Measurements from ENCODE around the gene RPL38. TPM values are rescaled to one million over a fixed set of nuclear protein-coding genes. Genes with fewer than 3 reads are reported as not detected.

The RPL38 gene
- polyA plus RNA-seq, 2 of the 4 experiments (the other 2 are of a cell fraction) = 3,205 to 4,133 TPM

GRCh38 chr17:74214484-74215341, 11.2 kb downstream of the RPL38 start (continued):
- no peak for TF ChIP-seq HDAC2 (IDR thresholded peaks at IDR 0.05)

- POLR2A ChIA-PET = interaction anchor here (0.6 kb wide), 1 partner anchor 12 kb away, joined by 3 read pairs; no protein-coding TSS in a partner anchor
- peaks cover 13% of the 10 kb centered on the region; the same call in 2 of the 3 replicates for H3K4me1 ChIP-seq
- DNase-seq (ENCODE audit: low read depth in 1 of 2, low spot score in 1 of 2) (no peak), ATAC-seq (no peak), FAIRE-seq (no peak)
- WGBS (ENCODE audit: missing lambda C conversion rate) = 87% methylated on average over 5 of the region's 6 CpGs
- no peaks in the 10 kb centered on the region for H3K9me3 ChIP-seq
- CTCF ChIA-PET = interaction anchor here (1.4 to 8.6 kb wide), 6 partner anchors 12 to 242 kb away, joined by 3 to 62 read pairs (median 4); partner anchors contain the start of gene RPL38
- TF ChIP-seq GATA3 (IDR thresholded peaks at IDR 0.05; ENCODE audit: borderline replicate concordance) (no peak), ESRRA (IDR thresholded peaks at IDR 0.05; ENCODE audit: borderline replicate concordance, low read length) (no peak), EHF (CRISPR knock-in tag; IDR thresholded peaks at IDR 0.05) (no peak), EP300 (IDR thresholded peaks at IDR 0.05) (no peak), RNF2 (IDR thresholded peaks at IDR 0.05; ENCODE audit: borderline replicate concordance, low read depth) (no peak), USF2 (IDR thresholded peaks at IDR 0.05) (no peak), KDM5A (IDR thresholded peaks at IDR 0.05) (no peak), HOXB13 (CRISPR knock-in tag; IDR thresholded peaks at IDR 0.05; ENCODE audit: low read depth) (no peak), RARB (CRISPR knock-in tag; IDR thresholded peaks at IDR 0.05) (no peak), MAZ (IDR thresholded peaks at IDR 0.05; ENCODE audit: borderline replicate concordance, low read depth, low read length) (no peak), BCL3 (IDR thresholded peaks at IDR 0.05) (no peak), RFX5 (IDR thresholded peaks at IDR 0.05) (no peak), JUNB (IDR thresholded peaks at IDR 0.05) (no peak), POLR2A (IDR thresholded peaks at IDR 0.05; ENCODE audit: low read length) (no peak)
- no peak overlapping the region for H3K27ac ChIP-seq
- H3K4me3 ChIP-seq = no peak overlapping the region
- H3K4me2 ChIP-seq = no peak overlapping the region
Measured at GRCh38 chr17:74215342-74215727, 11.9 kb downstream of the RPL38 start.

GRCh38 chr17:74216505-74216904, 13.0 kb downstream of the RPL38 start:
- Histone ChIP-seq H3K27ac (no peak overlapping the region), H3K4me1 (peaks cover 4% of the 10 kb centered on the region; the same call in 1 of the 3 replicates), H3K9me3 (no peaks in the 10 kb centered on the region), H3K4me3 (no peak overlapping the region), H3K4me2 (no peak overlapping the region)
- WGBS (ENCODE audit: missing lambda C conversion rate) = 51% methylated on average over 3 of the region's 5 CpGs
- ChIA-PET CTCF (interaction anchor here (1.2 to 8.6 kb wide), 6 partner anchors 8 to 151 kb away, joined by 3 to 62 read pairs (median 4); partner anchors contain the start of gene RPL38), POLR2A (no interaction called here)
- DNase-seq (ENCODE audit: low read depth in 1 of 2, low spot score in 1 of 2) = no peak
- ATAC-seq = no peak
- FAIRE-seq = no peak
- TF ChIP-seq NR3C1 (IDR thresholded peaks at IDR 0.05) = no peak
- no peak for TF ChIP-seq CBX2 (IDR thresholded peaks at IDR 0.05; ENCODE audit: borderline replicate concordance, low read depth)
- no peak for TF ChIP-seq JUNB (IDR thresholded peaks at IDR 0.05)
- no peak for TF ChIP-seq BCL3 (IDR thresholded peaks at IDR 0.05)
- no peak for TF ChIP-seq ZC3H11A (IDR thresholded peaks at IDR 0.05)
- no peak for TF ChIP-seq ESRRA (IDR thresholded peaks at IDR 0.05; ENCODE audit: borderline replicate concordance, low read length)
- TF ChIP-seq PHF8 (IDR thresholded peaks at IDR 0.05; ENCODE audit: borderline replicate concordance, low read depth) = no peak
- no peak for TF ChIP-seq HEYL (CRISPR knock-in tag; IDR thresholded peaks at IDR 0.05)
- TF ChIP-seq CTCF (IDR thresholded peaks at IDR 0.05) = no peak
- TF ChIP-seq MYC (IDR thresholded peaks at IDR 0.05; ENCODE audit: borderline replicate concordance, low read length) = no peak
- TF ChIP-seq EHMT2 (IDR thresholded peaks at IDR 0.05; ENCODE audit: low read depth) = no peak
- no peak for TF ChIP-seq ELK1 (IDR thresholded peaks at IDR 0.05; ENCODE audit: low read depth, low read length)
- no peak for TF ChIP-seq RARB (CRISPR knock-in tag; IDR thresholded peaks at IDR 0.05)
- no peak for TF ChIP-seq USF2 (IDR thresholded peaks at IDR 0.05)
- no peak for TF ChIP-seq EHF (CRISPR knock-in tag; IDR thresholded peaks at IDR 0.05)
- TF ChIP-seq MAX (IDR thresholded peaks at IDR 0.05) = no peak

Measured in A549 (cell line).